B cell (primary cell): Measurements from ENCODE around the gene CFTR. TPM values are rescaled to one million over a fixed set of nuclear protein-coding genes. Genes with fewer than 3 reads are reported as not detected.

Source experiments
- ATAC-seq: fragments of 200-7000 bp; cut with Tn5 transposase; one replicate; pipeline ENCODE4 v1.10.0; 2021; ENCODE audit warnings: low read depth, mild to moderate bottlenecking, moderate number of reproducible peaks, moderate library complexity
- CTCF ChIA-PET: fragments of 350-600 bp; sonication (Branson Sonifier 250); formaldehyde crosslinking; loops from one replicate; lab custom pipeline; 2021; ENCODE audit warnings: antibody characterized with exemption, inconsistent platforms; lab: Charles Lee
- POLR2A ChIA-PET: fragments of 350-600 bp; sonication (Branson Sonifier 250); formaldehyde crosslinking; loops from one replicate; lab custom pipeline; 2021; ENCODE audit warnings: antibody characterized with exemption; lab: Charles Lee
- DNase-seq: peaks from one replicate; pipeline ENCODE4 v3.0.0; 2013
- H2AFZ ChIP-seq: 2 replicates; pipeline ENCODE4 v1.6.1; 2012; ENCODE audit warnings: mild to moderate bottlenecking, low read depth, low read length; ENCODE audit not compliant: insufficient read depth, poor library complexity, severe bottlenecking
- H3K27ac ChIP-seq, 2 donors: 1 replicate in 1 of 2; 2 replicates in 1 of 2; pipeline ENCODE4 v1.5.1; 2012 to 2013; ENCODE audit warnings: low read length in 2 of 2, mild to moderate bottlenecking in 2 of 2, moderate library complexity in 1 of 2
- H3K27me3 ChIP-seq, 4 experiments: fragments of 200-600 bp in 1 of 4; sonication (generic) in 1 of 4; replicated peaks in 1 of 4; 1 replicate in 2 of 4; 2 replicates in 2 of 4; pipeline versions ENCODE4 v1.6.1 to v1.7.0; 2013 to 2016; ENCODE audit warnings: low read length in 3 of 4, mild to moderate bottlenecking in 2 of 4, mixed read lengths in 1 of 4, moderate library complexity in 1 of 4; ENCODE audit not compliant: insufficient read depth in 4 of 4, control insufficient read depth in 3 of 4; ENCODE audit errors: control extremely low read depth in 1 of 4
- H3K36me3 ChIP-seq, 2 experiments: replicated peaks in 1 of 2; 1 replicate in 1 of 2; 2 replicates in 1 of 2; pipeline versions ENCODE4 v1.6.1 to v1.7.1; 2013; ENCODE audit warnings: low read length in 1 of 2; ENCODE audit not compliant: insufficient read depth in 2 of 2, control insufficient read depth in 1 of 2; ENCODE audit errors: control extremely low read depth in 1 of 2, extremely low read depth in 1 of 2
- H3K4me1 ChIP-seq, 2 donors: fragments of 200-600 bp in 1 of 2; sonication (generic) in 1 of 2; 1 replicate in 1 of 2; 2 replicates in 1 of 2; pipeline versions ENCODE4 v1.5.1 to v1.6.1; 2013 to 2017; ENCODE audit warnings: low read length in 2 of 2; ENCODE audit not compliant: control insufficient read depth in 2 of 2, insufficient read depth in 2 of 2
- H3K4me2 ChIP-seq: replicated peaks from 2 replicates; pipeline ENCODE3; 2012; ENCODE audit warnings: mild to moderate bottlenecking, low read depth, low read length; ENCODE audit not compliant: poor library complexity, severe bottlenecking
- H3K4me3 ChIP-seq, 5 experiments: fragments of 200-600 bp in 1 of 5; sonication (generic) in 1 of 5; 1 replicate in 3 of 5; 2 replicates in 2 of 5; pipeline versions ENCODE4 v1.5.1 to v1.7.0; 2011 to 2016; ENCODE audit warnings: low read length in 4 of 5, mild to moderate bottlenecking in 4 of 5, low read depth in 2 of 5, control low read depth in 1 of 5, moderate library complexity in 1 of 5; ENCODE audit not compliant: insufficient read depth in 1 of 5; ENCODE audit errors: control extremely low read depth in 1 of 5, extremely low read depth in 1 of 5
- H3K79me2 ChIP-seq: fragments of 200-600 bp; sonication (generic); one replicate; pipeline ENCODE4 v1.6.0; 2016; ENCODE audit warnings: low read length; ENCODE audit not compliant: control insufficient read depth, insufficient read depth
- H3K9ac ChIP-seq: fragments of 200-600 bp; sonication (generic); 2 replicates; pipeline ENCODE4 v1.6.1; 2017; ENCODE audit warnings: mild to moderate bottlenecking, low read length, moderate library complexity
- H3K9me3 ChIP-seq, 3 donors: one replicate each; pipeline versions ENCODE4 v1.6.1 to v1.7.1; 2013; ENCODE audit warnings: low read length in 2 of 3; ENCODE audit not compliant: control insufficient read depth in 2 of 3, insufficient read depth in 1 of 3; ENCODE audit errors: control extremely low read depth in 1 of 3
- H4K20me1 ChIP-seq: 2 replicates; pipeline ENCODE4 v1.6.0; 2012; ENCODE audit warnings: mild to moderate bottlenecking, low read length; ENCODE audit not compliant: insufficient read depth, control insufficient read depth, poor library complexity, severe bottlenecking
- H3K27ac Mint-ChIP-seq: one replicate; pipeline ENCODE4 v1.8.0; 2021; ENCODE audit warnings: mixed read lengths
- H3K27me3 Mint-ChIP-seq: one replicate; pipeline ENCODE4 v1.8.0; 2021; ENCODE audit warnings: mixed read lengths
- H3K4me1 Mint-ChIP-seq: one replicate; pipeline ENCODE4 v1.8.0; 2021; ENCODE audit warnings: mixed read lengths
- H3K4me3 Mint-ChIP-seq: one replicate; pipeline ENCODE4 v1.8.0; 2021; ENCODE audit warnings: mixed read lengths
- H3K9me3 Mint-ChIP-seq: one replicate; pipeline ENCODE4 v1.8.0; 2022; ENCODE audit warnings: mixed read lengths; ENCODE audit not compliant: insufficient read depth
- EZH2 ChIP-seq: IDR thresholded peaks from 2 replicates; pipeline ENCODE4 v1.6.1; 2012; ENCODE audit warnings: borderline replicate concordance, low read depth, mild to moderate bottlenecking, moderate library complexity, low read length; ENCODE audit not compliant: insufficient read depth, poor library complexity, severe bottlenecking
- WGBS: methylation state at CpG from one replicate; pipeline ENCODE4 v1.1.5; 2013; ENCODE audit warnings: missing lambda C conversion rate; ENCODE audit not compliant: insufficient coverage; 5-methylcytosine and 5-hydroxymethylcytosine counted together
- intact Hi-C: fragments of 100-400 bp; cut with micrococcal nuclease; formaldehyde crosslinking; loops from one replicate; pipeline ENCODE4 v1.10.0; 2022
- polyA minus RNA-seq: library from RNA; depleted of rRNA, polyadenylated mRNA; stranded (reverse); fragments of >200 nt; gene quantifications from 2 replicates; pipeline ENCODE4 v1.2.3, GENCODE V29; 2012
- polyA plus RNA-seq: library from polyadenylated mRNA; depleted of rRNA; stranded (reverse); fragments of >200 nt; gene quantifications from 2 replicates; pipeline ENCODE4 v1.2.3, GENCODE V29; 2012
- total RNA-seq, 2 donors: library from RNA; stranded (reverse); fragments of 120-200 nt in 1 of 2; gene quantifications; 1 replicate in 1 of 2; 2 replicates in 1 of 2; pipeline versions ENCODE4 v1.2.3 to v1.2.4, GENCODE V29; 2013 to 2022
- TF ChIP-seq, protein P1 (sequence below): fragments of 200-600 bp; IDR thresholded peaks from one replicate; pipeline ENCODE4 v1.8.0; 2022; ENCODE audit warnings: antibody characterized with exemption, mild to moderate bottlenecking

Gene CFTR
- total RNA-seq (not detected in 2 replicates), polyA plus RNA-seq (not detected in 2 replicates), polyA minus RNA-seq (not detected in 2 replicates)
- total RNA-seq (2013): not detected

DNA sequence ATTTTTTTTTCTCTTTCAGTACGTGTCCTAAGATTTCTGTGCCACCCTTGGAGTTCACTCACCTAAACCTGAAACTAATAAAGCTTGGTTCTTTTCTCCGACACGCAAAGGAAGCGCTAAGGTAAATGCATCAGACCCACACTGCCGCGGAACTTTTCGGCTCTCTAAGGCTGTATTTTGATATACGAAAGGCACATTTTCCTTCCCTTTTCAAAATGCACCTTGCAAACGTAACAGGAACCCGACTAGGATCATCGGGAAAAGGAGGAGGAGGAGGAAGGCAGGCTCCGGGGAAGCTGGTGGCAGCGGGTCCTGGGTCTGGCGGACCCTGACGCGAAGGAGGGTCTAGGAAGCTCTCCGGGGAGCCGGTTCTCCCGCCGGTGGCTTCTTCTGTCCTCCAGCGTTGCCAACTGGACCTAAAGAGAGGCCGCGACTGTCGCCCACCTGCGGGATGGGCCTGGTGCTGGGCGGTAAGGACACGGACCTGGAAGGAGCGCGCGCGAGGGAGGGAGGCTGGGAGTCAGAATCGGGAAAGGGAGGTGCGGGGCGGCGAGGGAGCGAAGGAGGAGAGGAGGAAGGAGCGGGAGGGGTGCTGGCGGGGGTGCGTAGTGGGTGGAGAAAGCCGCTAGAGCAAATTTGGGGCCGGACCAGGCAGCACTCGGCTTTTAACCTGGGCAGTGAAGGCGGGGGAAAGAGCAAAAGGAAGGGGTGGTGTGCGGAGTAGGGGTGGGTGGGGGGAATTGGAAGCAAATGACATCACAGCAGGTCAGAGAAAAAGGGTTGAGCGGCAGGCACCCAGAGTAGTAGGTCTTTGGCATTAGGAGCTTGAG, at the start of gene CFTR:
Gene CFTR, plus strand, starts transcription at position 801 of the 830 bp plus-strand sequence. CDS start 70 bp downstream, outside the sequence.
- no peak within 1 kb of the TSS for H3K4me2 ChIP-seq
- no peak within 1 kb of the TSS for H3K9ac ChIP-seq

More for the DNA sequence above, at the start of gene CFTR:
- ATAC-seq: no peak
- no peak for DNase-seq
- H3K27ac Mint-ChIP-seq: no peak within 1 kb of the TSS
- ChIA-PET POLR2A (no interaction called here), CTCF (no interaction called here)
- H3K4me1 Mint-ChIP-seq: no peaks in the 10 kb centered on the region
- intact Hi-C loops: no loop called here
- WGBS: 14% methylated on average over 45 of the region's 45 CpGs
- peaks cover 36% of the 10 kb centered on the region for H3K27me3 Mint-ChIP-seq
- Histone ChIP-seq H3K27me3 (peaks cover 0 to 14% (median 4%) of the 10 kb centered on the region in 4 experiments), H3K4me3 (no peak within 1 kb of the TSS), H3K36me3 (no peaks in the 10 kb centered on the region), H3K79me2 (no peaks in the 10 kb centered on the region), H3K9me3 (peaks cover 0 to 5% (median 0%) of the 10 kb centered on the region in 3 donors), H3K27ac (no peak within 1 kb of the TSS), H2AFZ (no peak within 1 kb of the TSS), H4K20me1 (no peaks in the 10 kb centered on the region), H3K4me1 (no peaks in the 10 kb centered on the region)
- no peaks in the 10 kb centered on the region for H3K9me3 Mint-ChIP-seq
- TF ChIP-seq, protein P1, sequence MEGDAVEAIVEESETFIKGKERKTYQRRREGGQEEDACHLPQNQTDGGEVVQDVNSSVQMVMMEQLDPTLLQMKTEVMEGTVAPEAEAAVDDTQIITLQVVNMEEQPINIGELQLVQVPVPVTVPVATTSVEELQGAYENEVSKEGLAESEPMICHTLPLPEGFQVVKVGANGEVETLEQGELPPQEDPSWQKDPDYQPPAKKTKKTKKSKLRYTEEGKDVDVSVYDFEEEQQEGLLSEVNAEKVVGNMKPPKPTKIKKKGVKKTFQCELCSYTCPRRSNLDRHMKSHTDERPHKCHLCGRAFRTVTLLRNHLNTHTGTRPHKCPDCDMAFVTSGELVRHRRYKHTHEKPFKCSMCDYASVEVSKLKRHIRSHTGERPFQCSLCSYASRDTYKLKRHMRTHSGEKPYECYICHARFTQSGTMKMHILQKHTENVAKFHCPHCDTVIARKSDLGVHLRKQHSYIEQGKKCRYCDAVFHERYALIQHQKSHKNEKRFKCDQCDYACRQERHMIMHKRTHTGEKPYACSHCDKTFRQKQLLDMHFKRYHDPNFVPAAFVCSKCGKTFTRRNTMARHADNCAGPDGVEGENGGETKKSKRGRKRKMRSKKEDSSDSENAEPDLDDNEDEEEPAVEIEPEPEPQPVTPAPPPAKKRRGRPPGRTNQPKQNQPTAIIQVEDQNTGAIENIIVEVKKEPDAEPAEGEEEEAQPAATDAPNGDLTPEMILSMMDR: no peak
- no peak for TF ChIP-seq EZH2
- H3K4me3 Mint-ChIP-seq: no peak within 1 kb of the TSS
